Right lung (tissue), 5 donors: Measurements from ENCODE around the gene ARHGEF25. TPM values are rescaled to one million over a fixed set of nuclear protein-coding genes. Genes with fewer than 3 reads are reported as not detected.
"Not testable (repeated sequence)": the region's sequence is repeated elsewhere in the genome, so short reads cannot be mapped to it uniquely, and the experiment has no call there.

Source experiments
- DNase-seq, 2 donors: peaks; one replicate each; pipeline ENCODE4 v3.0.0-alpha.2; 2013
- polyA plus RNA-seq, 5 donors: library from polyadenylated mRNA; unstranded; fragments of 120-200 nt; gene quantifications; one replicate each; pipeline versions ENCODE4 v1.2.1 to v1.2.3, GENCODE V29; 2013; ENCODE audit warnings: inconsistent platforms in 1 of 5, low replicate concordance in 1 of 5; ENCODE audit not compliant: insufficient read length in 5 of 5, insufficient read depth in 1 of 5

The ARHGEF25 gene
- polyA plus RNA-seq, 5 donors, result 38.6 to 50.4 (median 46.4) TPM

DNA sequence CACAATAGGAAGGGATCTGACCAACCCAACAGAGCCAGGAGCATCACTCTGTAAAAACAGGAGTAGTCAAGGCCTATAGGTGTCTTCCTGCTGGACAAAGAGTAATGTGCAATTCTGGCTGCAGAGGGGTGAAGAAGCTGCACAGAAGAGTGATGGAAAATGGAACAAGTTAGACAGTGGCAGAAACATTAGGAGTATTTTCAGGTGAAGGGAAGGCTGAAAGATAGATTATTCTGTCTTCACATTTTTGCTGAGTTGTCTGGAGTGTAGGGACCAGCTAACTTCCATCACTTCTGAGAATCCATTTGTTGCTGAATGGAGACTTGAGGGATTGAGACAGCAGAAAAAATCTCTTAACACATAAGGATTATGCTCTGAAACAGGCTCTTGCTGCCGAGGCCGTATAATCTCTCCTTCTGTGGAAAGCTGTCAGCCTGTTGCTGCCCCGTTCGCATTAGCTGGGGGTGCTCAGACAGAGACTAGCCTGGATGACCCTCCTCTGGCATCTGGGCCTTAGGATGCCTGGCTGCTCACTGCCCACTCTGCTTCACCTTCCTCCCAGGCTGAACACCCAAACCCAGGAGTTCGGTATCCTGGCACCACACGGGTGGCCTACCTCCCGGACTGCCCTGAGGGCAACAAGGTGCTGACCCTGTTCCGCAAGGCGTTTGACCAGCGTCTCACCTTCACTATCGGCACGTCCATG is 3.1 kb upstream of the ARHGEF25 start:
- no peak for DNase-seq

GRCh38 chr12:57609101-57609780 is 2.0 kb upstream of the ARHGEF25 start:
- no peak for DNase-seq

- DNase-seq, result peak in 1 of 2 donors; percentile 36
These were observed 1.3 kb upstream of the ARHGEF25 start for GRCh38 chr12:57609781-57610553.

DNA sequence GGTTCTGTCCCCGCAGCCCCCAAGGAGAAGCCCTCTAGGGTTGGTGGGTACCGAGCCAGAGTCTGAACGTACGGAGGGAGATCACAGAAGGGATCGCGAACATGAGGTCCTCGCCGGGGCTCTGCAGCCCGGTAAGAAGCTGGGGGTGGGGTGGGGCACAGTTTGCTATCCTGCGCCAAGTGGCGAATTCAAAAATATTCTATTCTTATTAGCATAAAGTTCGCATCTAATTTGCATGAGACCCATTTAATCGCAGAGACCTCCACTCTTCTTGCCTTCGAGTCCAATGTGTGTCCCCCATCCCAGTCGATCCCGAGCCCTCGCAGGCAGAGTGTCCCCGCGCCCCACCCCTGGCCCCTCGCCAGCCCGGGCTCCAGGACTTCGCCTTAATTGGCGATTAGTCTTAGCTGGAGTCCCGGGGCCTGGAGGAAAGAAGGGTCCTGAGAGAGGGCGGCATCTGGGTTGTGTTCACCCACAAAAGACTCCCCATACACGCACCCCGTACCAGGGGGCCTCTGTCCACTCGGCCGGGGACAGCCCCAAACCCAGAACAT is 604 bp upstream of the ARHGEF25 start:
- DNase-seq, result peak in 1 of 2 donors; percentile 41

- DNase-seq, result no peak
These were observed 834 bp downstream of the ARHGEF25 start for GRCh38 chr12:57611827-57612710.

DNA sequence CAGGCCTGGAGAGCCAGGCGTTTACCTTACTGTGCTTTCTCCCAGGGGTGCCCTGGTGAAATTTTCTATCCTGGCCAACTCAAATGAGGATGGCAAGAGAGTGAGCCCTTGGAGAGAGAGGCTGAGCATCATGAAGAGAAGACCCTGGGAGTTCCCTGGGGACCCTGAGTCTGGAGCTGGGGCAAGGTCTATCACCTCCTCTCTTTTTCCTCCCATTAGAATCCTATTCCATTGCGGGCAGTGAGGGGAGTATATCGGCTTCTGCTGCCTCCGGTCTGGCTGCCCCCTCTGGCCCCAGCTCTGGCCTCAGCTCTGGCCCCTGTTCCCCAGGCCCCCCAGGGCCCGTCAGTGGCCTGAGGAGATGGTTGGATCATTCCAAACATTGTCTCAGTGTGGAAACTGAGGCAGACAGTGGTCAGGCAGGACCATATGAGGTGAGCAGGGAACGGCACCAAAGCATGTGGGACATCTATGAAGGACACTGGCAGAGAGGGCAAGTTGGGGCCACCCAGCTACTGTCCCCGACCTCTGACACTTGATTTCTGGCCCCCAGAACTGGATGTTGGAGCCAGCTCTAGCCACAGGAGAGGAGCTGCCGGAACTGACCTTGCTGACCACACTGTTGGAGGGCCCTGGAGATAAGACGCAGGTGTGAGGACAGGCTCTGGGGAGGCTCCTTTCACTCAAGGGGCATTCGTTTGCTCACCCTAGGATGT is 1.6 kb downstream of the ARHGEF25 start:
- no peak for DNase-seq

DNA sequence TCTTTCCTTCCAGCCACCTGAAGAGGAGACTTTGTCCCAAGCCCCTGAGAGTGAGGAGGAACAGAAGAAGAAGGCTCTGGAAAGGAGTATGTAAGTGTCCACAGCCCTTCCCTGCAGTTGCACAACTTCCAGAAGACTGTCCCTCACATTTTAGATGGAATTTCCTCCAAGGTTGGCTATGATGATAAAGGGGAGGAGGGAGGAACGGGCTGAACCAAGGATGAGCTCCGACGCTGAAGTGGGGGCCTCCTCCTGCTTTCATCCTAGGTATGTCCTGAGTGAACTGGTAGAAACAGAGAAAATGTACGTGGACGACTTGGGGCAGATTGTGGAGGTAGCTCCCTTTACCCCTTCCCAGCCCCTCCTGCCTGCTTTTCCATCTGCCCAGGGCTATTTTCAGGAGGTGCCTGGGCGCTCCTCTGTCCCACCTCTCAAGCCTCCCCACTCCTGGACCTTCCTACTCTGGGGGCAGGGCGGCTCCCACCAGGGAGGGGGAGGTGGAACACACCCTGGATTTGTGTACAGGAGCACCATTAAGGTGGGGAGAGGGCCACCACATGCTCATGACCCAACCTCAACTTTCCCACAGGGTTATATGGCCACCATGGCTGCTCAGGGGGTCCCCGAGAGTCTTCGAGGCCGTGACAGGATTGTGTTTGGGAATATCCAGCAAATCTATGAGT is 2.3 kb downstream of the ARHGEF25 start:
- DNase-seq, result no peak

GRCh38 chr12:57614178-57614947 is 3.1 kb downstream of the ARHGEF25 start:
- no peak for DNase-seq

- no peak for DNase-seq
These were observed 3.8 kb downstream of the ARHGEF25 start for GRCh38 chr12:57614948-57615500.

DNA sequence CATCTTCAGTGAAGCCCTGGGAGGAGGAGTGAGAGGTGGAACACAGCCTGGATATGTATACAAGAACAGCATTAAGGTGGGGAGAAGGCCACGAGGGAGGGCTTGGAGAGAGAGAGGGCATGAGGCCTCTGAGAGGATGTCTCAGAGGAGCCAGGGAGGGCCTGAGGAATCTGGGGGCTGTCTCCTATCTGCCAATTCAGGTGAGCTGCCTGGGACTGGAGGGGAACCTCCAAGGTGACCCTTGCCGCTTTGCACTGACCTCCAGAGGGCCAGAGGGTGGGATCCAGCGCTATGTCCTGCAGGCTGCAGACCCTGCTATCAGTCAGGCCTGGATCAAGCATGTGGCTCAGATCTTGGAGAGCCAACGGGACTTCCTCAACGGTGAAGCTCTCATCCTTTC is 4.4 kb downstream of the ARHGEF25 start:
- DNase-seq, result no peak

DNA sequence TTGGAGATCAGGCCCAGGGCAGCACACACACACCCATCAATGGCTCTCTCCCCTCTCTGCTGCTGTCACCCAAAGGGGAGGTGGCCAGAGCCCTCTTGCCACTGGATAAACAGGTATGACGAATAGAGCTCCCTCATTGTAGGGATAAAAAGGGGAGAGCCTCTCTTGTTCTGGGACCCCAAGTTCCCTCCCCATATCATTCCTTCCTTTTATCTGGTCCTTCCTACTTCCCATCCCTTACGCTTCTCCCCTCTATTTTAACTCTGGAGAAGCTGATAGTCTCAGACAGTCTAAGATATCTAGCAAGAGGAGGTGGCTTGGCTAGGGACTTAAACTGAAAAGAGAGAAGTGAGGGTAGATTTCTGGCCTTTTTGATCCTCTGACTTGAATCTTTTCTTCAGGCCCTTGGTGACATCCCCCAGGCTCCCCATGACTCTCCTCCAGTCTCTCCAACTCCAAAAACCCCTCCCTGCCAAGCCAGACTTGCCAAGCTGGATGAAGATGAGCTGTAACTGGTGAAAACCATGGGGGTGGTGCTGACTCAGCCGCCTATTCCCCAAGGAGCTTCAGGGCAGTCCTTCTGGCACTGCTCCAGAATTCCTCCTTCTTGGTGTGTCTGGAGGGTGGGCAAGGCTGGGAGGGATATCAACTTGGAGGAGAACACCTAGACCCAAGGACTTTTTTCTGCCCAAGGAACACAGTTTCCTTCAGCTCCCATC is 5.3 kb downstream of the ARHGEF25 start:
- no peak for DNase-seq

- DNase-seq, result no peak
These were observed 6.7 kb downstream of the ARHGEF25 start for GRCh38 chr12:57617942-57618341.

DNA sequence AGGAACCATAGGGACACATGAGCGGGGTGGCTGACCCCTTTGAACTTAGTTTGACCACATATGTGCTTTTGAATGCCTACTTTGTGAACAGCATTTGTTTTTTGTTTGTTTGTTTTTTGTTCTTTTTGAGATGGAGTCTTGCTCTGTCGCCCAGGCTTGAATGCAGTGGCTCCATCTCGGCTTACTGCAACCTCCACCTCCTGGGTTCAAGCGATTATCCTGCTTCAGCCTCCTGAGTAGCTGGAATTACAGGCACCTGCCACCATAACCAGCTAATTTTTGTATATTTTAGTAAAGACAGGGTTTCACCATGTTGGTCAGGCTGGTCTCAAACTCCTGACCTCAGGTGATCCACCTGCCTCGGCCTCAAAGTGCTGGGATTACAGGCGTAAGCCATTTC is 7.2 kb downstream of the ARHGEF25 start:
- DNase-seq, result not testable (repeated sequence)

DNA sequence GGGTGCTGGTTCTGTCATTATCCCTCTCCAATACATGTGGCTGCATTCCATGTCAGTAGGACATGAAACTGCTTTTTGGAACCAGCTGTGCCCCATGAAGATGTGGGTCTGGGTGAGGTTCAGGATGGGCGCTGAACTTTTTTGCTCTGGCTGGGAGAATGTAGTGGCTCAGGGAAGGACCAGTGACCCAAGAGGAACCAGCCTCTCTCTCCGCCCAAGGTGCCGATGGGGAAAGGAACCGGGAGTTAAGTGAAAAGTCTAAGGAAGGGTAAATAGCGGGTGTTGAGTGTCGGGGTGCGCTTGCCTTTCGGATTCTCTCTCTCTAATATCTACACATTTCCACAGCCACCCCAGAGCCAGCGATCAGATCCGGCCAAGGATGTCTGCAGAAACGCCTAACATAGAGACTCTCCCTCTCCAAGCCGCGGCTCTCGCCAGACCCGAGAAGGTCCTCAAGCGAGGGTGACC is 7.8 kb downstream of the ARHGEF25 start:
- no peak for DNase-seq

DNA sequence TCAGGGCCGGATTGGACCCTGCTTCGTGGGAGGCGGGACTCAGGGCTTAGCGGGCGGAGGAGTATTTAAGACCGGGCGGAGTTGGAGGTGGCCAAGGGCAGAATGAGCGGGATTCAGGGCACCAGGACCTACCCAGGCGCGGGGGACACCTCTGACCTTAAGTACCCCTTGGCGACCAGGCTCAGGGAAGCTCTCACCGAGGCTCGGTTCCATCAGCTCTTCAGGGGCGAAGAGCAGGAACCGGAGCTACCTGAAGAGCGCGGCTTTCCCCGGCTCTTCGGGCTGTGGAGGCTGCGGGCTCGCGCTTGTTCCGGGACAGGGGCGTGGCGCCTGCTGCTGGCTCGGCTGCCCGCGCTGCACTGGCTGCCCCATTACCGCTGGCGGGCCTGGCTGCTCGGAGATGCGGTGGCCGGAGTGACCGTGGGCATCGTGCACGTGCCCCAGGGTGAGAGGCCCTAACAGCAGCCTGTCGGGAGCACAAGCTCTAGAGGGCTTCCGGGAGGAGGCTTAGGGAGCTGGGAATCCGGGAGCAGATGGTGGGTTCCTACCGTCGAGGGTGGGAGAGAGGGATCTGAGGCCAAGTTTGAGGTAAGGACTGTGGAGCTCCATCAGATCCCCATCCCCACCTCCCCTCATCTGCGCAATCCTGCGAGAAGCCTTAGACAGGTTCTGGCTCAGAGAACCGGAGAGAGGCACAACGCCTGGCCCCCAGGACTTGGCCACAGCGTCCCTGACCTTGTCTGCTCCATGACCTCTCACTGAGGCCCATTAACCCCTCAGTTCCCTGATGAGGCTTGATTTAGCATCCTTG is 8.4 kb downstream of the ARHGEF25 start:
- no peak for DNase-seq

- DNase-seq, result no peak
These were observed 9.2 kb downstream of the ARHGEF25 start for GRCh38 chr12:57620245-57620935.
